MCF 10A (cell line): ENCODE data around the gene SNX10. TPM values are rescaled to one million over a fixed set of nuclear protein-coding genes. Genes with fewer than 3 reads are reported as not detected.

Experiments
- BruUV-seq: library from RNA; stranded (reverse); fragments of 400-500 nt; replicated peaks from 2 replicates; lab custom pipeline; 2021; lab: Mats Ljungman, UMichigan
- CTCF ChIA-PET: fragments of 300-600 bp; sonication (Branson Sonifier 250); formaldehyde crosslinking; extraction: SDS; loops from one replicate; lab custom pipeline; 2021; ENCODE audit warnings: antibody characterized with exemption, inconsistent platforms; lab: Yijun Ruan, JAX
- POLR2A ChIA-PET: fragments of 300-600, 350-650 bp; sonication (Branson Sonifier 250); formaldehyde crosslinking; extraction: SDS; loops from one replicate; lab custom pipeline; 2020; ENCODE audit warnings: antibody characterized with exemption, inconsistent platforms; lab: Yijun Ruan, JAX
- DNase-seq: peaks from one replicate; pipeline ENCODE4 v3.0.0-alpha.2; 2018; ENCODE audit not compliant: unreplicated experiment
- H3K27ac Mint-ChIP-seq: one replicate; pipeline ENCODE4 v1.8.0; 2022; ENCODE audit warnings: mild to moderate bottlenecking, low read depth, mixed read lengths; ENCODE audit not compliant: unreplicated experiment
- H3K27me3 Mint-ChIP-seq: one replicate; pipeline ENCODE4 v1.8.0; 2022; ENCODE audit warnings: mixed read lengths; ENCODE audit not compliant: insufficient read depth, unreplicated experiment
- H3K36me3 Mint-ChIP-seq: one replicate; pipeline ENCODE4 v1.8.0; 2022; ENCODE audit warnings: mild to moderate bottlenecking, moderate library complexity, mixed read lengths; ENCODE audit not compliant: insufficient read depth, unreplicated experiment
- H3K4me1 Mint-ChIP-seq: one replicate; pipeline ENCODE4 v1.8.0; 2022; ENCODE audit warnings: mixed read lengths; ENCODE audit not compliant: insufficient read depth, unreplicated experiment
- H3K4me3 Mint-ChIP-seq: one replicate; pipeline ENCODE4 v1.8.0; 2022; ENCODE audit warnings: mild to moderate bottlenecking, moderate library complexity, mixed read lengths; ENCODE audit not compliant: unreplicated experiment
- H3K9me3 Mint-ChIP-seq: one replicate; pipeline ENCODE4 v1.8.0; 2022; ENCODE audit warnings: mixed read lengths; ENCODE audit not compliant: unreplicated experiment
- CTCF ChIP-seq: fragments of 200-600 bp; IDR thresholded peaks from one replicate; pipeline ENCODE4 v1.8.0; 2022; ENCODE audit warnings: antibody characterized with exemption, mild to moderate bottlenecking; ENCODE audit not compliant: unreplicated experiment
- intact Hi-C: fragments of 100-400 bp; cut with micrococcal nuclease; formaldehyde crosslinking; loops from 2 replicates; pipeline ENCODE4 v1.14.1; 2022
- total RNA-seq: library from RNA; stranded (reverse); gene quantifications from 2 replicates; pipeline ENCODE4 v1.2.3, GENCODE V29; 2022

Gene SNX10
- total RNA-seq, 1 experiment from 2014 or later: 7.1 TPM

- ChIA-PET CTCF (interaction anchor here (0.6 to 3.8 kb wide), 5 partner anchors 9 to 764 kb away, joined by 3 to 10 read pairs (median 3); no protein-coding TSS in a partner anchor), POLR2A (interaction anchor here (1.4 to 2.3 kb wide), 3 partner anchors 28 to 197 kb away, joined by 3 to 7 read pairs (median 4); partner anchors contain the start of gene HNRNPA2B1)
- H3K4me1 Mint-ChIP-seq: peaks cover 9% of the 10 kb centered on the region
- no TSS peak for BruUV-seq
- H3K27me3 Mint-ChIP-seq: no peaks in the 10 kb centered on the region
- H3K27ac Mint-ChIP-seq: no peak overlapping the region
- intact Hi-C loops: loop anchor here (10.0 kb wide), 1 partner anchor 97 kb away; no protein-coding TSS in a partner anchor
- H3K9me3 Mint-ChIP-seq: no peaks in the 10 kb centered on the region
- TF ChIP-seq CTCF: no peak
- H3K4me3 Mint-ChIP-seq: no peak overlapping the region
- DNase-seq: no peak
- no peaks in the 10 kb centered on the region for H3K36me3 Mint-ChIP-seq
These were observed 105.7 kb downstream of the SNX10 start for GRCh38 chr7:26397332-26397731.

- H3K27me3 Mint-ChIP-seq: no peaks in the 10 kb centered on the region
- peak overlapping the region; percentile 97 for H3K4me3 Mint-ChIP-seq
- H3K4me1 Mint-ChIP-seq: peaks cover 9% of the 10 kb centered on the region
- no peak for DNase-seq
- H3K36me3 Mint-ChIP-seq: no peaks in the 10 kb centered on the region
- no TSS peak for BruUV-seq
- ChIA-PET POLR2A (interaction anchor here (1.1 to 2.3 kb wide), 3 partner anchors 28 to 94 kb away, joined by 3 to 7 read pairs (median 3); no protein-coding TSS in a partner anchor), CTCF (interaction anchor here (0.7 to 3.8 kb wide), 7 partner anchors 9 to 764 kb away, joined by 3 to 10 read pairs (median 4); no protein-coding TSS in a partner anchor)
- no peak overlapping the region for H3K27ac Mint-ChIP-seq
- TF ChIP-seq CTCF: no peak
- no peaks in the 10 kb centered on the region for H3K9me3 Mint-ChIP-seq
- intact Hi-C loops: loop anchor here (10.0 kb wide), 1 partner anchor 97 kb away; no protein-coding TSS in a partner anchor
These were observed 106.2 kb downstream of the SNX10 start for GRCh38 chr7:26397796-26398426.

GRCh38 chr7:26398427-26398755 is 106.7 kb downstream of the SNX10 start:
- H3K27me3 Mint-ChIP-seq: no peaks in the 10 kb centered on the region
- H3K9me3 Mint-ChIP-seq: no peaks in the 10 kb centered on the region
- peaks cover 9% of the 10 kb centered on the region for H3K4me1 Mint-ChIP-seq
- H3K36me3 Mint-ChIP-seq: no peaks in the 10 kb centered on the region
- peak overlapping the region; percentile 97 for H3K4me3 Mint-ChIP-seq
- ChIA-PET CTCF (interaction anchor here (0.9 to 3.8 kb wide), 7 partner anchors 9 to 270 kb away, joined by 3 to 10 read pairs (median 4); no protein-coding TSS in a partner anchor), POLR2A (interaction anchor here (1.1 to 2.3 kb wide), 6 partner anchors 9 to 151 kb away, joined by 3 to 7 read pairs (median 4); no protein-coding TSS in a partner anchor)
- peak overlapping the region; percentile 59 for H3K27ac Mint-ChIP-seq
- no peak for TF ChIP-seq CTCF
- intact Hi-C loops: loop anchor here (10.0 kb wide), 1 partner anchor 96 kb away; no protein-coding TSS in a partner anchor
- peak; percentile 38 for DNase-seq
- BruUV-seq: no TSS peak

- Mint-ChIP-seq H3K4me1 (peaks cover 9% of the 10 kb centered on the region), H3K27me3 (no peaks in the 10 kb centered on the region), H3K9me3 (no peaks in the 10 kb centered on the region), H3K4me3 (peak overlapping the region; percentile 97), H3K36me3 (no peaks in the 10 kb centered on the region), H3K27ac (peak overlapping the region; percentile 59)
- POLR2A ChIA-PET: interaction anchor here (0.6 to 2.3 kb wide), 7 partner anchors 10 to 284 kb away, joined by 3 to 7 read pairs (median 4); no protein-coding TSS in a partner anchor
- DNase-seq: peak; percentile 37
- no TSS peak for BruUV-seq
- intact Hi-C loops: loop anchor here (10.0 kb wide), 1 partner anchor 96 kb away; no protein-coding TSS in a partner anchor
- TF ChIP-seq CTCF: no peak
- CTCF ChIA-PET: interaction anchor here (0.6 to 3.8 kb wide), 12 partner anchors 10 to 1231 kb away, joined by 3 to 10 read pairs (median 3); no protein-coding TSS in a partner anchor
These were observed 107.3 kb downstream of the SNX10 start for GRCh38 chr7:26398756-26399509.
